Astrocyte of the spinal cord (primary cell): ENCODE data around the gene KCNAB2.
"Not testable (repeated sequence)": the region's sequence is repeated elsewhere in the genome, so short reads cannot be mapped to it uniquely, and the experiment has no call there.

Experiments used
- DNase-seq: peaks from one replicate; pipeline ENCODE4 v3.0.0; 2011; ENCODE audit warnings: low read depth, low spot score
- H3K4me3 ChIP-seq: 2 replicates; pipeline ENCODE4 v1.5.1; 2011; ENCODE audit warnings: low read depth, mild to moderate bottlenecking, low read length, moderate library complexity
- in situ Hi-C: cut with HindIII; loops from 2 replicates; pipeline ENCODE4 v1.10.0; 2017; ENCODE audit warnings: low sequenced_read_pairs
- TF ChIP-seq, protein P1 (sequence below): IDR thresholded peaks from 2 replicates; pipeline ENCODE4 v1.5.1; 2012; ENCODE audit warnings: low read depth, mild to moderate bottlenecking, low read length, inconsistent platforms

KCNAB2 gene

DNA sequence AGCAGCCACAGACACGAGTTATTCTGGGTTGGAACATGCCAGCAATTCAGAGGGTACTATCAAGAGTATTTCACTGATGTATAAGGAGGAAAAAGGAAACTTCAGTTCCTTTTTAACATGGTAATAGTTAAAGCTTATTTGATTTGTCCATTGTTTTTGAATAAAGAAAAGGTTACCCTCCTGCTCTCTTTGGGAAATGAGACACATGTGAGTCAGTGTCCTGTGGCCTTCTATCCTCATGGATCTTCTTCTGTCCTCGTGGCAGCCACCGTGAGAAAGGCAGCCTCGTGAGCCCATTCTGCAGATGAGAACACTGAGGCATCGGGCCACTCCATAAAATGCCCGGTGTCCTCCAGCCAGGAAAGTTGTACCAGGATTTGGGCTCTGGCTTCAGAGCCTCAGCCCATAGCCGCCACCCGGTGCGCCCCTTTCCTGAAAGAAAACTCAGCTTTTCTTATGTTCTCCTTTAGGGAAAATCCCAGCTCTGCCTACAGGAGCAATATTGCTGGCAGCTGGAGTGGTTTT, 24.8 kb downstream of the KCNAB2 start:
- in situ Hi-C loops, result no loop called here
- DNase-seq, result no peak
- H3K4me3 ChIP-seq, result no peak overlapping the region
- TF ChIP-seq, protein P1, sequence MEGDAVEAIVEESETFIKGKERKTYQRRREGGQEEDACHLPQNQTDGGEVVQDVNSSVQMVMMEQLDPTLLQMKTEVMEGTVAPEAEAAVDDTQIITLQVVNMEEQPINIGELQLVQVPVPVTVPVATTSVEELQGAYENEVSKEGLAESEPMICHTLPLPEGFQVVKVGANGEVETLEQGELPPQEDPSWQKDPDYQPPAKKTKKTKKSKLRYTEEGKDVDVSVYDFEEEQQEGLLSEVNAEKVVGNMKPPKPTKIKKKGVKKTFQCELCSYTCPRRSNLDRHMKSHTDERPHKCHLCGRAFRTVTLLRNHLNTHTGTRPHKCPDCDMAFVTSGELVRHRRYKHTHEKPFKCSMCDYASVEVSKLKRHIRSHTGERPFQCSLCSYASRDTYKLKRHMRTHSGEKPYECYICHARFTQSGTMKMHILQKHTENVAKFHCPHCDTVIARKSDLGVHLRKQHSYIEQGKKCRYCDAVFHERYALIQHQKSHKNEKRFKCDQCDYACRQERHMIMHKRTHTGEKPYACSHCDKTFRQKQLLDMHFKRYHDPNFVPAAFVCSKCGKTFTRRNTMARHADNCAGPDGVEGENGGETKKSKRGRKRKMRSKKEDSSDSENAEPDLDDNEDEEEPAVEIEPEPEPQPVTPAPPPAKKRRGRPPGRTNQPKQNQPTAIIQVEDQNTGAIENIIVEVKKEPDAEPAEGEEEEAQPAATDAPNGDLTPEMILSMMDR, result no peak

DNA sequence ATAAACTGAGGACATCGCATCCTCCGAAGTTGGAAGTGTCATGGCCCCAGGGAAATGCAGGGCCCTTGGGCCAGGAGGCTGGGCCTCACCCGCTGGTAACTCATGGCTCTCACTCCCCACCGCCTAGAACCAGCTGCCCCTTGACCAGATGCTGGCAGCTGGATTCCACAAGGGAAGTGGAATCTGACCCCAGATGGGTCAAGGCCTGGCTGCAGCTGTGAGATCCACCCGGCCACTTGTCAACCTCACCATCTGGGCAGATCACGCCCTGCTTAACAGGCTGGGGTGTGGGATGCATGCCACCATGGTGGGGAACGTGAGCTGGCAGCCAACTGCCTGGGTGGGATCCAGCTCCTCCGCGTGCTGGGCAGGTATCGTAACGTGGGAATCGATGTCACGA, 25.5 kb downstream of the KCNAB2 start:
- DNase-seq, result no peak
- TF ChIP-seq, protein P1, result no peak
- no peak overlapping the region for H3K4me3 ChIP-seq
- in situ Hi-C loops, result no loop called here

DNA sequence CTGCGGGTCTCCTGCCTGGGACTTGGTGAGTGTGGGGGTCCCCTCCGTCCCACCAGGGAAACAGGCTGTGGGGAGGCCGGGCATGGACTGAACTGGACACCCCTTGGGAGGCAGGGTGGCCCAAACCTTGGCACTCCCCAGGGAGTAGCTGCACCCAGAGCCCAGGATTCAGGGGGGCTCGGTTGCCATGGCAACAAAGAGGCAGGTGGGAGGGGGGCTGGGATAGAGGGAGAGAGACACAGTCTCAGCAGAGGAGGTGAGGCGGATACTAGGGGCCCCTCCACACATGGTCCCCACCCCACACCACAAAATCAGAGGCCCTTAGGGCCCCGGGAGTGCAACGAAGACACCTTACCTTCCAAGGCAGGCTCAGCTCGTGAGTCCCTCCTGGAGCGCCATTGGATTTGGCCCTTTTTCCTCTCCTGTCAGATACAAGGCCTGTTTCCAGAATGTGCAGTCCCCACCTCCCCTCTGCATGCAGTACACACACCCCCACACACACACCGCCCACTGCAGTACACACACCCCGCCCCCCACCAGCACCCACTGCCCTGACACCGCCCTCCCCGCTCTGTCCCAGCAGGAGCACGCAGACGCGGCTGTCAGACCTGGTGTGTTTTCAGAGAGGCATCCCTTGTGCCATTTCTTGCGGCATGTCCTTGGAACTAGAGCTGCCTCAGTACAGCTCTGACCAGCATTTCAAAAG, 27.2 kb downstream of the KCNAB2 start:
- TF ChIP-seq, protein P1, result no peak
- H3K4me3 ChIP-seq, result no peak overlapping the region
- in situ Hi-C loops, result no loop called here
- DNase-seq, result no peak

DNA sequence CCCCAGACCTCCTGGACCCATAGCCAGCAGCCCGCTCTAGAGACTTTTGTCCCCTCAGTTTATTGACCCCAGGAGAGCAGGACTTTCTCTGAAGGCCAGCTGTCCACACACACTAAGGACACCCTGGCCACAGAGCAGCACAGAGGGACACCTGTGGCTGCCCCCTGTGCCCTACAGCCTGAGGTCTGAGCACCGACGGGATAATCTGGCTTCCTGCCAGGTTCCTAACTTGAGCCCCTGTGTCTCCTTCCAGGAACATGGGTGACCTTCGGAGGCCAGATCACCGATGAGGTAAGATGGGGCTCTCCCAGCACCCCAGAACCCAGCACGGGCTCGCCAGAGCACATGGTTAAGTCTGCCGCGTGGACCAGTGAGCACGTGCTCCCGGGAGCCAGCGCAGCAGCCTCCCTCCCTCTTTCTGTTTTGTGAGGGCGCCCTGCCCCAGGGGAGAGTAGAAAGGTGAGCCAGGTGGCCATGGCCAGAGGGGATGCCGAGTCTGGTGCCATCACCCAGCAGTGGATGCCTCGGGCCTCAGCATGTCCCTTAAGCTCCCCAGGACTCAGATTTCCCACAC, 27.9 kb downstream of the KCNAB2 start:
- TF ChIP-seq, protein P1, result no peak

DNA sequence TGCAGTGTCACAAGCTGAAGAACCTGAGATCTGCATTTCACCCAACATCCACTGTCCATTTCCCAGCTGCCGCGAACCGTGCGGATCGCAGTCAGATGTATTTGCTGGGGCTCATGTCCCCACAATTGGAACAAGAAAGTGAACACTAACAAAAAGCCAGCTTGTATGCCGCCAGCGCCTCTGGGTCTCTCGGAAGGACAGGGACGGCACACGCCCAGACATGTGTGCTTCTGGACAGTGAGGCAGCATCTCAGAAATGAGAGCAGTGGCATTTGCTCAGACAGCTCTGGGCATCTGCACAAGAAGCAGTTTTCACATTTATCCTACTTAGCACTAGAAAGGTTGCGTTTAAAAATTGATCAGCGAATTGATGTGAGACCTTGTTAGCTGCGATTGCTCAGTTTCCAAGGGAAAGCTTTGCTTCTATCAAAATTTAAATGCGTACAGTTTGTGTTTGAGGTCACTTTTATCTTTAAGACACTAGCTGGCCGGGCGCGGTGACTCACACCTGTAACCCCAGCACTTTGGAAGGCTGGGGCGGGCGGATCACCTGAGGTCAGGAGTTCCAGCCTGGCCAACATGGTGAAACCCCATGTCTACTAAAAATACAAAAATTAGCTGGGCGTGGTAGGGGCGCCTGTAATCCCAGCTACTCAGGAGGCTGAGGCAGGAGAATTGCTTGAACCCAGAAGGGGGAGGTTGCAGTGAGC, 28.7 kb downstream of the KCNAB2 start:
- in situ Hi-C loops, result no loop called here
- no peak for DNase-seq
- TF ChIP-seq, protein P1, result no peak
- H3K4me3 ChIP-seq, result no peak overlapping the region

More for the DNA sequence above, 27.9 kb downstream of the KCNAB2 start:
- in situ Hi-C loops, result no loop called here
- DNase-seq, result no peak
- H3K4me3 ChIP-seq, result no peak overlapping the region

DNA sequence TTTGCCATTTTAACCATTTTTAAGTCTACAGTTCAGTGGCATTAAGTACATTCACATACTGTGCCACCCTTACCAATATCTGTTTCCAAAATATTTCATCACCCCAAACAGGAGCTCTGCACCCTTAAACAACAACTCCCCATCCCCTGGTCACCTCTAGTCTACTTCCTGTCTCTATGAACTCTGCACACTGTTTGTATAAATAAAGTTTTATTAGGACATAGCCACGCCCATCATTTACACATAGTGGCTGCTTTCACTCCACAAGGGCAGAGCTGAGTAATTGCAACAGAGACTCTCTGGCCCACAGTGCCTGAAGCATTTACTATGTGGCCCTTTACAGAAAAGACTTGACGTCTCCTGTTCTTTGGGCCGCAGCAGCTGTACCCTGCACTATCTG, 30.1 kb downstream of the KCNAB2 start:
- in situ Hi-C loops, result no loop called here
- H3K4me3 ChIP-seq, result no peak overlapping the region
- no peak for DNase-seq
- TF ChIP-seq, protein P1, result no peak

DNA sequence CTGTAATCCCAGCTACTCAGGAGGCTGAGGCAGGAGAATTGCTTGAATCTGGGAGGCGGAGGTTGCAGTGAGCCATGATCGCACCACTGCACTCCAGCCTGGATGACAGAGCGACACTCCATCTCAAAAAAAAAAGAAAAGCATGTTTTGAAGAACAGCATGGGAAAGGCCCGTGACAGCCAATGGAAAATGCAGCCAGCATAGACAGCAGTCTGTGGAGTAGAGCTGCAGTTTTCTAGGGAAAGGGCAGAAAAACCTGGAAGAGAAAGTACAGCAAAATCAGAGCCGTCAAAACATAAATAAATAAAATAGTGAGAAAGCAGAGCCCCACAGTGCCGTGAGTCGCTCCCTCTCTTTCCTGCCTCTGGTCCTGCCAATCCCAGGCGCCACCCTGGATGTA, 31.4 kb downstream of the KCNAB2 start:
- H3K4me3 ChIP-seq, DNase-seq, in situ Hi-C loops: not testable (repeated sequence)
